ENCODE data around the gene TIGD6.
"Not testable (repeated sequence)": the region's sequence is repeated elsewhere in the genome, so short reads cannot be mapped to it uniquely, and the experiment has no call there.

The TIGD6 gene

DNA sequence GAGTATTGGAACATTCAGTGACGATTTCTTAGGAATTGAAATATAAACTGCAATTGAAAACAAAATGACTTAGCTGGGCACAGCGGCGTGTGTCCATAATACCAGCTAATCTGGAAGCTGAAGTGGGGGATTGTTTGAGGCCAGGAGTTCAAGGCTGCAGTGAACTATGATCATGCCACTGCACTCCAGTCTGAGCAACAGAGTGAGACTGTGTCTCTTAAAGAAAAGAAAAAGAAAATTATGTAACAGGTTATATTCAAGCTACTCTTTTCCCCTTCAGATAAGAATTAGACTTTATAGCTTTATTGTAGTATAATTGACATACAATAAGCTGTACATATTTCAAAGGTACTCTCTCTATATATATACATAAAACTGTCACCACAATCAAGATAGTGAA is 33.5 kb downstream of the TIGD6 start:
- FAIRE-seq: no peak

DNA sequence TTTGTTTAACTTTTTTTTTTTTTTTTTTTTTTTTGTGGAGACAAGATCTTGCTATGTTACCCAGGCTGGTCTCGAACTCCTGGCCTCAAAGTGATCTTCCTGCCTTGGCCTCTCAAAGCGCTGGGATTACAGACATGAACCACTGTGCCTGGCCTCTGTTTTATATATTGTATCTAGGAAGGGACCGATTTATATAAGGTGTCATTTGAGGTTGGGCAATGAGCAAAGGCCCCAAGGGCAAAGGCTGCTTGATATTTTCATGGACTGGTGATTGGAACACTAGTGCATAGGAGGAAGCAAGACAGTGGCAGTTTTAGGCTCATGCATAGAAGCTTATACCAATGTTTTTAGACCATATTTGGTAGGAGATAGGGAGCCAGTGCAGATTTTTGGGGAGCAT is 36.7 kb downstream of the TIGD6 start:
- no peak for FAIRE-seq

DNA sequence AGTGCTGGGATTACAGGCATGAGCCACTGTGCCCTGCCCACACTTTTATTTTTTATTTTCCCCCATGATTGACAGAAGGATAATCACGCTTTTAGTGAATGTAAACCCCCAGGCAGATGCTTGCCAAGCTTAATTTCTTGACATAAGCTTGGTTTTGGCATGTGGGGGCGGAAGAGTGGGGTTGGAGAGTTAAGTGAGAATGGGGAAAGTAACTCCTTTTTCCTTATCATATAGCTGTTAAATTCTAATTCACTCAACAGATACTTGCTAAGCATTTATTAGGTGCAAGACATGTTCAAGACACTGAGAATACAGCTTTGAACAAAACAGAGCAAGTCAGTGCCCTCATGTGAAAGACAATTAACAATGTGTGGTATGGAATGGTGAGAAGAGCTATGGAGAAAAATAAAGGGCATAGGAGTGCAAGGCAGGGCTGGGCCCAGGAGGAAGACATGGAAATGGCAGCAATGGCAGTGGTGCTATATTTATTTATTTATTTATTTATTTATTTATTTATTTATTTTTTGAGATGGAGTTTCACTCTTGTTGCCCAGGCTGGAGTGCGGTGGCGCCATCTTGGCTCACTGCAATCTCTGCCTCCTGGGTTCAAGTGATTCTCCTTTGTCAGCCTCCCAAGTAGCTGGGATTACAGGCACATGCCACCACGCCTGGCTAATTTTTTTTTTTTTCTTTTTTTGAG is 37.7 kb downstream of the TIGD6 start:
- FAIRE-seq: no peak

DNA sequence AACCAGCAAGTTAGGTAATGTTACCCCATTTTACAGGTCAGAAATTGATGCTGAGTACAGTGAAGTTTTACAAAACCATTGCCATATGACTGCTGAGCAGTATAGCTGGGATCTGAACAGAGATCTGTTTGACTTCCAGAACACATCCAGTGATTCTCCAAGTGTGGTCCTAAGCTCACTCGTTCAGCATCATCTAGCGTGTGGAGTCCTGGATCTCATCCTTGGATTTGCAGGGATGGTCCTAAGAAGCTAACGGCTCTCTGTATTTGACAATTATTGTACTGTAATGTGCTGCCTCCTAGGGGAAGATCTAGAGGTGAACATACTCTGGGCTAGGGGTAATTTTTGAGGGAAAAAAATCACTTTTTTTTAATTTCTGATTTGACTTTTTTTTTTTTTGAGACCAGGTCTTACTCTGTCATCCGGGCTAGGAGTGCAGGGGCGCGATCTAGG is 38.5 kb downstream of the TIGD6 start:
- no peak for FAIRE-seq

DNA sequence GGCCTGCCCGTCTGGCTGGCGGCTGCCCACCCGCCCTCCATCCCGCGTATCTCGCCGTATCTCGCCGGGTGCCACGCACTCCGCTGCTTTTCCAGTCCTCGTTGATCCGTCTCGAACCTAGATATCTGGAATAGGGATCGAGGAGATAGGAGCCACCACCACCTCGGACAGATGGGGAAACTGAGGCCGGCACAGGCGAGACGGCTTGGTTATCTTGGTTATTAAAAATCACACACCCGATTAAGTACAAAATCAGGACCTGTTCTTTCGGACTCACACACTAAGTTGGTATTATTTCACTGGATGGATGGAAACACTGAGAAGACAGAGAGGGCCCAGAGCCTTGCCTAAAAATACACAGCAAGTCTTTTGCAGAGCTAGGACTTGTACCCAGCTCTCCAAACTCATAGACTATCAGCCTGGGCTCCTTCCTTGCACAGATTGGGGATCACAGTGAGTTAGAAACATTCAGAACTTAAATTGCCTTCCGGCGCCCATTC is 39.2 kb downstream of the TIGD6 start:
- no peak for FAIRE-seq

DNA sequence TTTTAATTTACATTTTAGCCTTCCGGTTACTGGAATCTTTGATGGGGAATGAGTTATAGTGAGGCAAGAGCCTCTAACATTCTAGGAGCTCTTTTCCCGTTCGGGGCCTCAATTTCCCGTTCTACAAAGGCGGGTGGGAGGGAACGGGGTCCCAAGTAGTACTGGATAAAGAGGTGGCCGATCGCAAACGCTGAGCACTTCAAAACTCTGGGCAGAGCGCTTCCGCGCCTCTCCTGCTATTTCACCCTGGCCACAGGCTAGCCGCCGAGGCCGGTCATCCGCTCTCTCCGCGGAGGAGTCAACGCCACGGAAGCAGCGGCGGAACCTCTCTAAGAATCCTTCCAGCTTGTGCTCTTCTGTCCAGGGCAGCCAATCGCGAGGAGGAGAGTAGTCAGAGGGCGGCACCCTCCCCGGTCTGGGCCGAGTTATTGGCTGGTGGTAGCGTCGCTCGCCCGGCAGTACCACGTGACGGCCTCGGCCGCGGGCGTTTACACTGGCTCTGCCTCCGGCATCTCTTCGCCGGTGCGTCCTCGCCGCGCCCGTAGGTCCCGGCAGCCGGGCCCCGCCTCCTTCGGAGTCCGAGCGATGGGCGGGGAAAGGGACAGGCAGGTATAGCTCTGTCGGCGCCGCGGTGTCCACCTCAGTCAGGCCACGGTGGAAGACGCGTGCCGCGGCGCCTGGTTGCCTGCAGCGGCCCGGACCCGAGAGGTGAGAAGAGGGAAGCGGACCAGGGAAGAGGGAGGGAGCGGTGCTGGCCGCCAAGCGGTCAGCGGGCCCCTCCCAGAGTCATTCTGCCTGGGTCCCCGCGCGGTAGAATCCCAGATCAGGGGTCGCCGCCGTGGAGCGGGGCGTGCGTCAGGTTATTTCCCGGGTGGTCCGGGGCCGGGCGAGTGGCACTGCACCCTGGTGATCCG is 39.9 kb downstream of the TIGD6 start, which contains the start of gene SLC26A2:
TSS of gene SLC26A2 (plus strand) at position 487 of the 914 bp plus-strand sequence. CDS start 16,895 bp downstream, outside the sequence.
- FAIRE-seq: peak; percentile 85

DNA sequence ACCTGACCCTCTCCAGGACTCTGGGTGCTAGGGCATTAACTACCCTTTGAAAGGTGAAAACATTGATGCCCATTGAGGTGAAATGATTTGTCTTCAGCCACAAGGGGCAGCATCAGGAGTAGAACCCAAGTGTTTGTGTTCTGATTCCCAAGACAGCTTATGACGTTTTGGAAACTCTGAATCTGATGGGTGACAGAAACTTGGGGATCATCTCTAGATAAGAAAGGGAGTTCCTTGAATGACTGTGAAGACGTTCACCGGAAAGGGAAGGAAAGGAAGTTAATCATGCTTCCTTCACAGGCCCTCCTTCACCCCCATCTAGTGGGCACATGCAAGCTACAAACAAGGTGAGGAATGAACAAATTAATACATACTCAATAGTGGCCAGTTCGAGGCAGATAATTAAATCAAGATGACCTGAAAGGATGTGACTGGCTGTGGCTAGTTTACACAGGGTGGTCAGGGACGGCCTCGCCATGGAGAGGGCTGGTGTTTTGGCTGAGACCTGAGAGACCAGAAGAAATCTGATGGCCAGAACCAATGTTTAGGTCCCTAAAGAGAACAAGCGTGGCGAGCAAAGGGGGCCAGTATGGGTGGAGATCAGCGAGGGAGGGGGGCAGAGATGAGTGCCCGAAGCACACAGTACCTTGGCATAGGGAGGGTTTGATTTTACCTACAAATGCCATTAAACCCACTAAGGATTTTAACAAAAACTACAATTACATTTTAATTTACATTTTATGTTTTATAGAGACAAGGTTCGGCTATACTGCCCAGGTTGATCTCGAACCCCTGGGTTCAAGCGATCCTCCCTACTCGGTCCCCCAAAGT is 40.8 kb downstream of the TIGD6 start:
- FAIRE-seq: no peak

DNA sequence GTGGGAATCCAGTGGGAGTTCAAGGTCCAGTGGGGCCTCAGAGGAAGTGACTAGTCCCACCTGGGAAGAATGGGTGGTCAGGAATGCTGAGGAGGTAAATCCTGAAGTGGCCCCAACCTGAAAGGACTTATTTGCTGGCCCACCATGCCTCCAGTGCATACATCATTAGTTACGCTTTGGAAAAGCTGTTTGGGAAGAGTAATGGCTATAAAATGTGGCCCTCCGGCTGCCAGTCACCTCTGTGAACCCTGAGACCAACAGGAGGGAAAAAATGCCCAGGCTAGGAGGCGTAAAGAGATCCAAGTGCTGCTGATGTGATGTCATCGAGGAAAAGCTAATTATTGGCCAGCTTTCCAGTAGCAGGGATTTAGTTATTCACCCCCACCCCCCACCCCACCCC is 42.6 kb downstream of the TIGD6 start:
- FAIRE-seq: no peak

DNA sequence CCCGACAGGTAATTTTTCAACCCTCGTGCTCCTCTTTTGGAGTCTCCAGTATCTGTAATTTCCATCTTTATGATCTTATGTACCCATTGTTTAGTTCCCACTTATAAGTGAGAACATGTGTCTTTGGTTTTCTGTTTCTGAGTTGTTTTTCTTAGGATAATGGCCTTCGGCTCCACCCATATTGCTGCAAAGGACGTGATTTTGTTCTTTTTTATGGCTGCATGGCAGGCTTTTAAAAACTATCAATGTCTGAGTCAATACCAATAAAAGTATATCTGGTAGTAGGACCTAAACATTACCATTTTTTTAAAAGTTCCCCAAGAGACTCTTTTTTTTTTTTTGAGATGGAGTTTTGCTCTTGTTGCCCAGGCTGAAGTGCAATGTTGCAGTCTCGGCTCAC is 43.8 kb downstream of the TIGD6 start:
- FAIRE-seq: no peak

DNA sequence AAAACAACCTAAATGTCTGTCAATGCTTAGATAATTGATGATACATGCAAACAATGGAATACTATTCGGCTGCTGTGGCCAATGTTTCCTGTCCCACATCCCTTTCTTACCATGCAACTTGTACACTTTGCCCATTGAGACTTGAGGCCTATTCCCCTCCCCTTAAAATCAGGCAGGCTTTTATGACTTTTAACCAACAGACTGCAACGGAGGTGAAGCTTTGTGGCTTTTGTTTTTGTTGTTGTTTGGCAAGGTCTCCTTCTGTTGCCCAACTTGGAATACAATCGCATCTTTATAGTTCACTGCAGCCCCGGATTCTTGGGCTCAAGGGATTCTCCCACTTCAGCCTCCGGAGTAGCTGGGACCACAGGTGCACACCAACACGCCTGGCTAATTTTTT is 45.7 kb downstream of the TIGD6 start:
- FAIRE-seq: no peak

DNA sequence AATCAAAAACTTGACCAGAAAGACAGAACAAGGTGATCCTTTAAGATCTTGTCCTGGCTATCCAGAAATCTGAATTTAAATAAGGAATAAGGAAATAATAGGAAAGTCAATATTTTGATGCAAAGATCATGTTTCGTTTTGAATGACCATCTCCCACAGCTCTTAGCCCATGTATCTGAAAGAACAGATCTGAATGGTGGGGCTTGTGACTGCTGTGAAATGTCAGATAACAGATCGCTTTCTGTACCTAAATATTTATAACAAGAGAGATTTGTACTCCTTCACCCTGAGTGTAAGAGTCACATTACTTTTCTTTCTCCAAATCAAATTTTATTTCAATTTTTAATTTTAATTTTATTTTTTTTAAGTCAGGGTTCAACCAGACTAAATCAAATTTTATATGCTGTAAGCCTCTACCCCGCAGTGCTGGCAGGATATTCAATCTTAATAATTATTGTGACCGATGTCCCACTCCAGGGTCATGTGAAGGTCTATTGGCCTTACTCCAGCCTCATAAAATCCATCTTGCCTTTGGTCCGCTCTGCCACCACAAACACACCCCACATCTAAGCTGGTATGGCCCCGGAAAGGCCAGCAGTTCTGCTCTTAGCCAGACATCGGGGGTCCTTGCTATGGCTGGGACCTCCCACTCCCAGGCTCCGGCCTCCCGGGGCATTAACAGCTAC is 46.9 kb downstream of the TIGD6 start:
- FAIRE-seq: no peak

DNA sequence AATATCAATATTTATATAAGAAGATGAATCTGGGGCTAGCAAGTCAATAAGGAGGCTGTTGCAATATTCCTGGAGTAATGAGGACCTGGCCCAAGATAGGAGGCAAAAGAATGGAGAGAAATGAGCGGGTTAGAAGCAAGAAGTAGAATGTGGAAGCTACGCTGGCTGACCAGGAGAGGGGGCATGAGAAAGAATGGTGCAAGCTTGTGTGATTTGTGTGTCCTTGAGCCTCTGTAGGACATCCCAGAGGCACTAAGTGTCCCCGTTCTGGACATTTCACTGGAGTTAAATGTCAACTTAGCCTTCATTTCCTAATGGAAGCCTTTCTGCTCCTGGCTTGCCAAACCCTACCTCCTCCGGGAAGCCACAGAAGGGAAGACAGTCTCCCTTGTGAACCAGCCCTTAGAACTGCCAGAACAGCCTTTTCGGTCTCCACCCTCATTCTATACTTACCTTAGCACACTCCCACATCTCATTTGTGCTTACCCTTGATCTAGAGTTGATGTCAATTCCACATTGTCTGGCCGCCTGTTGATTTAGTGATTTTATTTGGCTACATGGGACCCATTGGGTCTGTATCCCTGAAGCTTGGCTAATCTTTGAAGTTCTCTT is 49.2 kb downstream of the TIGD6 start:
- no peak for FAIRE-seq

DNA sequence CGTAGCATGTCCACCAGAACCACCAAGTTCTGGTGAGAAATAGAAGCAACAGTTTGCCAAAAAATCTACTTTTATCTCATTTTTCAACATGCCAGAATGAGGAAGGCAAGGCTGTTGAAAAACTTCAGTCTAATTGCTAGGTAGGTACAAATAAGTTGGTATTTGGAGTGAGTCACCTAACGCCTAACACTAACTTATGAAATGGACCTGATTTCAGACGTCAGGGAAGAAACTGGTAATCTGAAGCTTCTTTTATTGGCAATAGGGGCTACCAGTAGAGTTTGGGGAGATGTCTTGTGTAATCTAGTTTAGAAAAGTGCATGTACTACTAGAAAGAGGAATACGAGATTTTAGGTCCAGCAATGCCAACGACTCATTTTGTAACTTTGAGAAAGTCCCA is 51.5 kb downstream of the TIGD6 start:
- no peak for FAIRE-seq

DNA sequence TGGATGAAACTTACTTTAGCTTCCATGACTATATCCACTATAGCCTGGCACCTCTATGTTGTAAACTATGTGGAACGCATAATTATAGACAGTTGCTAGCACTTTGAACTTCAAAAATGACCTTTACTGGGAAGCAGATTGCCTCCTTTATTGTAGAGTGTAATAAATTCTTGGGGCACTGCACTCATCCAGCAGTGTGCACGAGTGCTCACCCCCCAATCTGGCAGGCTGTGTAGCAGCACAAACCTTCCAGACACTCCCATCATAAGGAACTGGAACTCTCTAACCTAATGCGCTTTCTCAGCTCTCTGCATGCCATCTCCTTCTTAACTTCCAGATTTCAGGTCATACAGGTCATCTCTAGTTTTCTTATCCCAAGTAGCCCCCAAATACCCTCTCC is 54.3 kb downstream of the TIGD6 start:
- FAIRE-seq: no peak

DNA sequence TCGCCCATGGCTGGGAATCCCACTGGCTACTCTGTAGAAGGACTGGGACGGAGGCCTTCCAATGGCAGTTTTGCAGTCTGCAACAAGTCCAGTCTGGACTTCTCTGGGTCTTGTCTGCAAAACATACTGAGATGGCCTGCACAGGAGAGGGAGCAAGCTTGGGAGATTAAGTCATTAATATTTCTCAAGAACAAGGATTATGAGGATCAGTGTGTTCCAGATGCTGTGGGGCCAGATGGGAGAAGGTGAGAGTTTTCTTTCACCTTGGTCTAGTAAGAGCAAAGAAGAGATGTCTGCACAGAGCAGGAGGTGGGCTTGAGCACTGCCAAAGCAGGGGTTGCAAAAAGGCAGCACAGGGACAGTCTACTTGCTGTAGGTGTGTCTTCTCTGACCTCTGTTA is 55.8 kb downstream of the TIGD6 start, which contains the start of gene PDE6A:
TSS of gene PDE6A (minus strand) at position 128 of the 400 bp plus-strand sequence. CDS start at position 8, 120 bp downstream.
- FAIRE-seq: no peak

DNA sequence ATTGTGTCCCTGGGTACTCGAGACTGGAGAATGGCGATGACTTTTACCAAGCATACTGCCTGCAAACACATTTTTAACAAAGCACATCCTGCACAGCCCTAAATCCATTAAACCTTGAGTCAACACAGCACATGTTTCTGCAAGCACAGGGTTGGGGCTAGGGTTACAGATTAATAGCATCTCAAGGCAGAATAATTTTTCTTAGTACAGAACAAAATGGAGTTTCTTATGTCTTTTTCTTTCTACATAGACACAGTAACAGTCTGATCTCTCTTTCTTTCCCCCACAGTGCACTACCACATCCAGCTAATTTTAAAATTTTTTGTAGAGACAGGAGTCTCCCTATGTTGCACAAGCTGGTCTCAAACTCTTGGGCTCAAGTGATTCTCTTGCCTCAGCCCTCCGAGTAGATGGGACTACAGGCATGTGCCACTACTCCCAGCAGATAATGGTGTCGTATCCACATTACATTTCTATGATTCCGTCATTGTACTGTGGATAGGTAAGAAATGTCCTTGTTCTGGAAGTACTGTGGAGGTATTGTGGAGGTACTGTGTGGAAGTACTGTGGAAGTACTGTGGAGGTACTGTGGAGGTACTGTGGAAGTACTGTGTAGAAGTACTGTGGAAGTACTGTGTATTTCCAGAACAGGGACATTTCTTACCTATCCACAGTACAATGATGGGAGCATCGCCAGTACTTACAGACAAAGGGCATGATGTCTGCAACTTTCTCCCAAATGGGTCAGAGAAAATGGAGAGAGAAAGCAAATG is 57.1 kb downstream of the TIGD6 start:
- FAIRE-seq: not testable (repeated sequence)

All from endometrium (tissue), 2 donors.